NAMALWA (cell line): ENCODE measurements around the gene NELFB.
"Not testable (repeated sequence)": the region's sequence is repeated elsewhere in the genome, so short reads cannot be mapped to it uniquely, and the experiment has no call there.

Experiments used
- DNase-seq: peaks from one replicate; pipeline ENCODE4 v3.0.0-alpha.2; 2015; ENCODE audit warnings: low spot score

Gene NELFB

GRCh38 chr9:137247135-137247915, 7.8 kb upstream of the NELFB start:
- DNase-seq: no peak

- DNase-seq: no peak
These were observed 7.3 kb upstream of the NELFB start for GRCh38 chr9:137247916-137248175.

GRCh38 chr9:137250329-137251193, 4.6 kb upstream of the NELFB start:
- no peak for DNase-seq

GRCh38 chr9:137251194-137251461, 4.0 kb upstream of the NELFB start, which contains the start of gene STPG3:
Gene STPG3, plus strand, starts transcription at chr9:137251286. Its CDS starts 1 bp downstream, at chr9:137251287.
- no peak for DNase-seq

GRCh38 chr9:137251490-137252268, 3.4 kb upstream of the NELFB start:
- DNase-seq: no peak

GRCh38 chr9:137252555-137253506, 2.3 kb upstream of the NELFB start:
- no peak for DNase-seq

- no peak for DNase-seq
These were observed 1.2 kb upstream of the NELFB start for GRCh38 chr9:137253717-137254623.

GRCh38 chr9:137255448-137256114, 454 bp downstream of the NELFB start:
- peak; percentile 61 for DNase-seq

- DNase-seq: no peak
These were observed 1.2 kb downstream of the NELFB start for GRCh38 chr9:137256362-137256761.

GRCh38 chr9:137256856-137257255, 1.7 kb downstream of the NELFB start:
- DNase-seq: no peak

GRCh38 chr9:137262173-137262908, 7.2 kb downstream of the NELFB start:
- DNase-seq: not testable (repeated sequence)

GRCh38 chr9:137262909-137263285, 7.8 kb downstream of the NELFB start:
- DNase-seq: no peak

GRCh38 chr9:137263506-137263905, 8.4 kb downstream of the NELFB start:
- DNase-seq: no peak

GRCh38 chr9:137264067-137264466, 8.9 kb downstream of the NELFB start:
- DNase-seq: no peak

GRCh38 chr9:137265496-137266161, 10.5 kb downstream of the NELFB start:
- DNase-seq: no peak

GRCh38 chr9:137266162-137266527, 11.0 kb downstream of the NELFB start:
- DNase-seq: no peak

GRCh38 chr9:137266585-137267453, 11.7 kb downstream of the NELFB start:
- DNase-seq: no peak

GRCh38 chr9:137267933-137268355, 12.8 kb downstream of the NELFB start:
- DNase-seq: peak; percentile 91
